Activated T-cell treated with anti-CD3 and anti-CD28 coated beads, Interleukin-2, amount 50 U/mL, for 72 hours (primary cell): ENCODE results near the gene FAM168B. TPM values are rescaled to one million over a fixed set of nuclear protein-coding genes. Genes with fewer than 3 reads are reported as not detected.
A peak's percentile ranks its signal among the peaks of the same experiment; 100 is the strongest.
"Not testable (repeated sequence)": the region's sequence is repeated elsewhere in the genome, so short reads cannot be mapped to it uniquely, and the experiment has no call there.

ENCODE experiments used
- ATAC-seq, 2 donors: fragments of 150-1000 bp; cut with Tn5 transposase; replicated peaks in 1 of 2; 2 replicates each; pipeline ENCODE4 v1.10.0; 2021; ENCODE audit warnings: moderate library complexity in 2 of 2, mild to moderate bottlenecking in 1 of 2
- DNase-seq, 2 donors: peaks; one replicate each; pipeline ENCODE4 v3.0.0; 2021 to 2022; ENCODE audit warnings: mixed read lengths in 1 of 2
- H3K27ac Mint-ChIP-seq: one replicate; pipeline ENCODE4 v1.8.0; 2022; ENCODE audit warnings: mild to moderate bottlenecking, moderate library complexity, mixed read lengths
- H3K27me3 Mint-ChIP-seq: one replicate; pipeline ENCODE4 v1.8.0; 2022; ENCODE audit warnings: low read depth, mixed read lengths
- H3K36me3 Mint-ChIP-seq, 2 donors: one replicate each; pipeline ENCODE4 v1.8.0; 2022; ENCODE audit warnings: mixed read lengths in 2 of 2, mild to moderate bottlenecking in 1 of 2; ENCODE audit not compliant: insufficient read depth in 2 of 2
- H3K4me1 Mint-ChIP-seq: one replicate; pipeline ENCODE4 v1.8.0; 2022; ENCODE audit warnings: low read depth, mixed read lengths
- H3K4me3 Mint-ChIP-seq, 2 donors: one replicate each; pipeline ENCODE4 v1.8.0; 2022; ENCODE audit warnings: mild to moderate bottlenecking in 2 of 2, mixed read lengths in 2 of 2, moderate library complexity in 2 of 2
- H3K9me3 Mint-ChIP-seq, 2 donors: one replicate each; pipeline ENCODE4 v1.8.0; 2022; ENCODE audit warnings: mixed read lengths in 2 of 2
- total RNA-seq, 2 donors: library from RNA; stranded (reverse); gene quantifications; one replicate each; pipeline ENCODE4 v1.2.3, GENCODE V29; 2022

Gene FAM168B
- total RNA-seq, 2 donors from 2014 or later, result 89.3 to 108 TPM

- Mint-ChIP-seq H3K4me3 (no peak overlapping the region), H3K27ac (no peak overlapping the region), H3K27me3 (no peaks in the 10 kb centered on the region), H3K36me3 (peaks cover 16 to 45% of the 10 kb centered on the region in 2 donors), H3K4me1 (peaks cover 39% of the 10 kb centered on the region), H3K9me3 (no peaks in the 10 kb centered on the region)
- ATAC-seq, result no peak
- DNase-seq, result no peak
Measured at GRCh38 chr2:131085646-131086045, 7.6 kb downstream of the FAM168B start.

GRCh38 chr2:131081190-131081589 is 12.1 kb downstream of the FAM168B start:
- H3K27ac Mint-ChIP-seq, result peak overlapping the region; percentile 87
- no peaks in the 10 kb centered on the region for H3K27me3 Mint-ChIP-seq
- H3K9me3 Mint-ChIP-seq, result no peaks in the 10 kb centered on the region
- H3K4me3 Mint-ChIP-seq, result no peak overlapping the region
- H3K4me1 Mint-ChIP-seq, result peaks cover 30% of the 10 kb centered on the region
- DNase-seq (no peak), ATAC-seq (no peak)
- peaks cover 13 to 30% of the 10 kb centered on the region in 2 donors for H3K36me3 Mint-ChIP-seq

GRCh38 chr2:131079931-131080330 is 13.3 kb downstream of the FAM168B start:
- H3K9me3 Mint-ChIP-seq, H3K27me3 Mint-ChIP-seq, DNase-seq, H3K4me3 Mint-ChIP-seq, ATAC-seq: not testable (repeated sequence)
- peaks cover 27% of the 10 kb centered on the region for H3K4me1 Mint-ChIP-seq
- peaks cover 15 to 34% of the 10 kb centered on the region in 2 donors for H3K36me3 Mint-ChIP-seq
- peak overlapping the region; percentile 63 for H3K27ac Mint-ChIP-seq

- no peak for DNase-seq
- Mint-ChIP-seq H3K4me3 (no peak overlapping the region), H3K27ac (peak overlapping the region; percentile 61), H3K9me3 (no peaks in the 10 kb centered on the region), H3K4me1 (peaks cover 25% of the 10 kb centered on the region), H3K36me3 (peaks cover 12 to 36% of the 10 kb centered on the region in 2 donors), H3K27me3 (no peaks in the 10 kb centered on the region)
- no peak for ATAC-seq
Measured at GRCh38 chr2:131077966-131078365, 15.3 kb downstream of the FAM168B start.

- Mint-ChIP-seq H3K4me3 (no peak overlapping the region), H3K36me3 (peaks cover 12 to 36% of the 10 kb centered on the region in 2 donors), H3K27me3 (no peaks in the 10 kb centered on the region), H3K27ac (peak overlapping the region; percentile 61), H3K4me1 (peaks cover 25% of the 10 kb centered on the region), H3K9me3 (no peaks in the 10 kb centered on the region)
- DNase-seq (no peak), ATAC-seq (no peak)
Measured at GRCh38 chr2:131077182-131077846, 15.9 kb downstream of the FAM168B start.

GRCh38 chr2:131076707-131077106 is 16.6 kb downstream of the FAM168B start:
- Mint-ChIP-seq H3K9me3 (no peaks in the 10 kb centered on the region), H3K4me3 (no peak overlapping the region), H3K36me3 (peaks cover 12 to 33% of the 10 kb centered on the region in 2 donors), H3K4me1 (peaks cover 25% of the 10 kb centered on the region), H3K27me3 (no peaks in the 10 kb centered on the region), H3K27ac (no peak overlapping the region)
- DNase-seq (no peak), ATAC-seq (no peak)

- H3K4me3 Mint-ChIP-seq, ATAC-seq, DNase-seq, H3K27me3 Mint-ChIP-seq, H3K9me3 Mint-ChIP-seq: not testable (repeated sequence)
- Mint-ChIP-seq H3K4me1 (peaks cover 25% of the 10 kb centered on the region), H3K36me3 (peaks cover 11 to 28% of the 10 kb centered on the region in 2 donors), H3K27ac (peak overlapping the region; percentile 51)
Measured at GRCh38 chr2:131075578-131075977, 17.7 kb downstream of the FAM168B start.

- peaks cover 9 to 26% of the 10 kb centered on the region in 2 donors for H3K36me3 Mint-ChIP-seq
- not testable (repeated sequence) for H3K4me3 Mint-ChIP-seq
Measured at GRCh38 chr2:131068172-131068571, 25.1 kb downstream of the FAM168B start.

GRCh38 chr2:131067465-131068125 is 25.7 kb downstream of the FAM168B start:
- H3K4me1 Mint-ChIP-seq, result peaks cover 7% of the 10 kb centered on the region
- peaks cover 9 to 26% of the 10 kb centered on the region in 2 donors for H3K36me3 Mint-ChIP-seq
- DNase-seq, result no peak
- no peak overlapping the region for H3K27ac Mint-ChIP-seq
- no peak for ATAC-seq
- no peaks in the 10 kb centered on the region for H3K27me3 Mint-ChIP-seq
- H3K4me3 Mint-ChIP-seq, result no peak overlapping the region
- no peaks in the 10 kb centered on the region for H3K9me3 Mint-ChIP-seq

More at GRCh38 chr2:131068172-131068571, 25.1 kb downstream of the FAM168B start:
- H3K27ac Mint-ChIP-seq, H3K27me3 Mint-ChIP-seq, ATAC-seq, DNase-seq, H3K4me1 Mint-ChIP-seq, H3K9me3 Mint-ChIP-seq: not testable (repeated sequence)

GRCh38 chr2:131064589-131065512 is 28.4 kb downstream of the FAM168B start:
- Mint-ChIP-seq H3K4me1 (peaks cover 25% of the 10 kb centered on the region), H3K27me3 (no peaks in the 10 kb centered on the region), H3K27ac (peak overlapping the region; percentile 6), H3K9me3 (no peaks in the 10 kb centered on the region), H3K4me3 (no peak overlapping the region), H3K36me3 (peaks cover 5 to 27% of the 10 kb centered on the region in 2 donors)
- DNase-seq, result no peak
- ATAC-seq, result no peak

- no peak for DNase-seq
- Mint-ChIP-seq H3K27me3 (no peaks in the 10 kb centered on the region), H3K36me3 (peaks cover 5 to 28% of the 10 kb centered on the region in 2 donors), H3K9me3 (no peaks in the 10 kb centered on the region), H3K4me1 (peaks cover 29% of the 10 kb centered on the region), H3K4me3 (no peak overlapping the region), H3K27ac (peak overlapping the region; percentile 13)
- ATAC-seq, result no peak
Measured at GRCh38 chr2:131063501-131064283, 29.6 kb downstream of the FAM168B start.

- no peak for DNase-seq
- Mint-ChIP-seq H3K4me3 (no peak overlapping the region), H3K9me3 (no peaks in the 10 kb centered on the region), H3K27me3 (no peaks in the 10 kb centered on the region), H3K36me3 (peaks cover 0 to 21% of the 10 kb centered on the region in 2 donors), H3K27ac (no peak overlapping the region), H3K4me1 (peaks cover 27% of the 10 kb centered on the region)
- ATAC-seq, result no peak
Measured at GRCh38 chr2:131058920-131059319, 34.3 kb downstream of the FAM168B start.
